Measurements from ENCODE around the gene PRR5.

The PRR5 gene

GRCh38 chr22:44718418-44718817 lies 16.4 kb downstream of the PRR5 start:
- DNase-seq (ENCODE audit: low spot score): no peak

- no peak for DNase-seq (ENCODE audit: low spot score)
Measured at GRCh38 chr22:44719586-44720368, 17.8 kb downstream of the PRR5 start.

- no peak for DNase-seq (ENCODE audit: low spot score)
Measured at GRCh38 chr22:44721213-44721612, 19.2 kb downstream of the PRR5 start.

- no peak for DNase-seq (ENCODE audit: low spot score)
Measured at GRCh38 chr22:44722611-44723010, 20.6 kb downstream of the PRR5 start.

- DNase-seq (ENCODE audit: low spot score): peak; percentile 60
Measured at GRCh38 chr22:44723801-44724200, 21.8 kb downstream of the PRR5 start.

- DNase-seq (ENCODE audit: low spot score): no peak
Measured at GRCh38 chr22:44724416-44724815, 22.4 kb downstream of the PRR5 start.

GRCh38 chr22:44724859-44725258 lies 22.9 kb downstream of the PRR5 start:
- no peak for DNase-seq (ENCODE audit: low spot score)

GRCh38 chr22:44726439-44726838 lies 24.4 kb downstream of the PRR5 start:
- no peak for DNase-seq (ENCODE audit: low spot score)

GRCh38 chr22:44727148-44727547 lies 25.1 kb downstream of the PRR5 start:
- no peak for DNase-seq (ENCODE audit: low spot score)

GRCh38 chr22:44727709-44728108 lies 25.7 kb downstream of the PRR5 start:
- DNase-seq (ENCODE audit: low spot score): no peak

- DNase-seq (ENCODE audit: low spot score): no peak
Measured at GRCh38 chr22:44728761-44729324, 26.8 kb downstream of the PRR5 start.

GRCh38 chr22:44729391-44730021 lies 27.5 kb downstream of the PRR5 start:
- no peak for DNase-seq (ENCODE audit: low spot score)

- no peak for DNase-seq (ENCODE audit: low spot score)
Measured at GRCh38 chr22:44730022-44730393, 28.0 kb downstream of the PRR5 start.

- no peak for DNase-seq (ENCODE audit: low spot score)
Measured at GRCh38 chr22:44730490-44731356, 28.7 kb downstream of the PRR5 start.

GRCh38 chr22:44731357-44731970 lies 29.5 kb downstream of the PRR5 start:
- DNase-seq (ENCODE audit: low spot score): no peak

GRCh38 chr22:44732017-44732561 lies 30.1 kb downstream of the PRR5 start:
- no peak for DNase-seq (ENCODE audit: low spot score)

GRCh38 chr22:44732661-44733060 lies 30.7 kb downstream of the PRR5 start:
- no peak for DNase-seq (ENCODE audit: low spot score)

- no peak for DNase-seq (ENCODE audit: low spot score)
Measured at GRCh38 chr22:44733426-44734106, 31.6 kb downstream of the PRR5 start.

GRCh38 chr22:44734278-44734677 lies 32.3 kb downstream of the PRR5 start:
- no peak for DNase-seq (ENCODE audit: low spot score)

GRCh38 chr22:44734801-44735517 lies 33.0 kb downstream of the PRR5 start:
- no peak for DNase-seq (ENCODE audit: low spot score)
